A549 (cell line): ENCODE data around the gene YRDC. TPM values are rescaled to one million over a fixed set of nuclear protein-coding genes. Genes with fewer than 3 reads are reported as not detected.

Experiments
- ATAC-seq, 2 experiments: fragments of 200-7000 bp in 1 of 2; fragments of >200 bp in 1 of 2; cut with Nextera tagmentation in 1 of 2; cut with Tn5 transposase in 1 of 2; 3 replicates each; pipeline versions ENCODE4 v1.8.0 to v1.9.1; 2018 to 2020; ENCODE audit warnings: mild to moderate bottlenecking in 1 of 2, moderate library complexity in 1 of 2
- CTCF ChIA-PET: fragments of 300-600 bp; sonication (Branson Sonifier 250); formaldehyde crosslinking; extraction: SDS; loops from one replicate; lab custom pipeline; 2021; ENCODE audit warnings: antibody characterized with exemption, inconsistent platforms; lab: Yijun Ruan, JAX
- POLR2A ChIA-PET: fragments of 350-600 bp; formaldehyde crosslinking; extraction: SDS; loops from one replicate; lab custom pipeline; 2021; ENCODE audit warnings: antibody characterized with exemption, inconsistent platforms; lab: Yijun Ruan, JAX
- DNase-seq, 2 experiments: peaks; one replicate each; pipeline versions ENCODE4 v3.0.0 to v3.0.0-alpha.2; 2011 to 2016; ENCODE audit warnings: low read depth in 1 of 2, low spot score in 1 of 2
- FAIRE-seq: peaks from 2 replicates; lab custom pipeline; 2011; peaks lifted over from hg19 to GRCh38; lab: Jason Lieb, UNC
- H3K27ac ChIP-seq, 2 experiments: fragments of >200 bp; sonication (Bioruptor Twin); formaldehyde crosslinking; 3 replicates each; pipeline ENCODE4 v1.5.1; 2016 to 2017
- H3K4me1 ChIP-seq: fragments of >200 bp; sonication (Bioruptor Twin); formaldehyde crosslinking; 3 replicates; pipeline ENCODE4 v1.6.1; 2016
- H3K4me2 ChIP-seq: fragments of >200 bp; sonication (Bioruptor Twin); formaldehyde crosslinking; 3 replicates; pipeline ENCODE4 v1.6.1; 2016
- H3K4me3 ChIP-seq: fragments of >200 bp; sonication (Bioruptor Twin); formaldehyde crosslinking; 3 replicates; pipeline ENCODE4 v1.5.1; 2016
- H3K9me3 ChIP-seq: fragments of >200 bp; sonication (Bioruptor Twin); formaldehyde crosslinking; 3 replicates; pipeline ENCODE4 v1.6.1; 2016
- BHLHE40 ChIP-seq: IDR thresholded peaks from 2 replicates; pipeline ENCODE4 v1.6.1; 2012; ENCODE audit warnings: low read depth, low read length, inconsistent platforms
- CBX8 ChIP-seq: fragments of 200-600 bp; sonication (generic); IDR thresholded peaks from 2 replicates; pipeline ENCODE4 v1.6.1; 2016
- CEBPB ChIP-seq, 2 experiments: fragments of >200 bp in 1 of 2; sonication (Bioruptor Twin) in 1 of 2; formaldehyde crosslinking in 1 of 2; IDR thresholded peaks; 2 replicates each; pipeline ENCODE4 v1.6.1; 2012 to 2016
- EHF ChIP-seq: fragments of 250-450 bp; sonication (Bioruptor Pico); IDR thresholded peaks from 2 replicates; pipeline ENCODE4 v1.5.0; 2020; ENCODE audit warnings: mild to moderate bottlenecking
- ELK1 ChIP-seq: fragments of 150-350 bp; IDR thresholded peaks from 2 replicates; pipeline ENCODE4 v1.6.1; 2014; ENCODE audit warnings: low read depth, mild to moderate bottlenecking, low read length
- EP300 ChIP-seq, 2 experiments: fragments of >200 bp; sonication (Bioruptor Twin); formaldehyde crosslinking; IDR thresholded peaks; 2 replicates in 1 of 2; 3 replicates in 1 of 2; pipeline ENCODE4 v1.6.1; 2016 to 2017
- FOSB ChIP-seq: fragments of 250-450 bp; sonication (Bioruptor Pico); IDR thresholded peaks from 2 replicates; pipeline ENCODE4 v1.5.0; 2020; ENCODE audit warnings: mild to moderate bottlenecking, moderate library complexity
- HES2 ChIP-seq: fragments of >200 bp; sonication (Bioruptor Twin); formaldehyde crosslinking; IDR thresholded peaks from 2 replicates; pipeline ENCODE4 v1.6.1; 2016
- HOXA7 ChIP-seq: fragments of 250-450 bp; sonication (Bioruptor Pico); IDR thresholded peaks from 2 replicates; pipeline ENCODE4 v1.5.0; 2020; ENCODE audit warnings: mild to moderate bottlenecking, moderate library complexity
- MYC ChIP-seq: IDR thresholded peaks from 2 replicates; pipeline ENCODE4 v1.6.1; 2012; ENCODE audit warnings: mild to moderate bottlenecking, inconsistent platforms, low read length, improper control_type of control experiment, borderline replicate concordance
- NR3C1 ChIP-seq: fragments of >200 bp; sonication (Bioruptor Twin); formaldehyde crosslinking; IDR thresholded peaks from 3 replicates; pipeline ENCODE4 v1.6.1; 2017
- PHF8 ChIP-seq: fragments of 200-600 bp; sonication (generic); IDR thresholded peaks from 2 replicates; pipeline ENCODE4 v1.6.1; 2016; ENCODE audit warnings: low read depth, mild to moderate bottlenecking, antibody characterized with exemption, moderate library complexity, borderline replicate concordance
- POLR2AphosphoS2 ChIP-seq: conservative IDR thresholded peaks from 2 replicates; pipeline ENCODE4 v1.6.1; 2012; ENCODE audit warnings: low read length, improper control_type of control experiment, inconsistent platforms
- RAD21 ChIP-seq, 2 experiments: fragments of >200 bp in 1 of 2; sonication (Bioruptor Twin) in 1 of 2; formaldehyde crosslinking in 1 of 2; IDR thresholded peaks in 1 of 2; conservative IDR thresholded peaks in 1 of 2; 2 replicates in 1 of 2; 3 replicates in 1 of 2; pipeline ENCODE4 v1.6.1; 2012 to 2018; ENCODE audit warnings: inconsistent platforms in 1 of 2
- SMC3 ChIP-seq: fragments of >200 bp; sonication (Bioruptor Twin); formaldehyde crosslinking; IDR thresholded peaks from 3 replicates; pipeline ENCODE4 v1.6.1; 2018; ENCODE audit warnings: inconsistent platforms
- TP53 ChIP-seq: fragments of 250-450 bp; sonication (Bioruptor Pico); IDR thresholded peaks from 2 replicates; pipeline ENCODE4 v1.5.0; 2021; ENCODE audit warnings: mild to moderate bottlenecking, moderate library complexity
- ZSCAN20 ChIP-seq: fragments of 250-450 bp; sonication (Bioruptor Pico); IDR thresholded peaks from 2 replicates; pipeline ENCODE4 v1.8.0; 2022; ENCODE audit warnings: mild to moderate bottlenecking, moderate library complexity
- WGBS: methylation state at CpG from one replicate; pipeline ENCODE4 v1.1.6; 2017; ENCODE audit errors: missing lambda C conversion rate; 5-methylcytosine and 5-hydroxymethylcytosine counted together
- polyA plus RNA-seq, 4 experiments: library from polyadenylated mRNA; depleted of rRNA in 3 of 4; stranded (reverse); fragments of >200 nt; fragmentation: RNase III in 1 of 4; extraction: RNeasy Plus Mini Kit Qiagen cat#74134 plus additional on column Dnase treatment in 1 of 4; gene quantifications; 2 replicates in 3 of 4; 3 replicates in 1 of 4; pipeline ENCODE4 v1.2.3, GENCODE V29; 2011 to 2017
- TF ChIP-seq, protein P1 (sequence below): fragments of 200-600 bp; sonication (generic); IDR thresholded peaks from 2 replicates; pipeline ENCODE4 v1.6.1; 2016; ENCODE audit warnings: antibody characterized with exemption, mild to moderate bottlenecking, moderate library complexity

Gene YRDC
- polyA plus RNA-seq, 2 of the 4 experiments (the other 2 are of a cell fraction) = 12.3 to 21.0 TPM

DNA sequence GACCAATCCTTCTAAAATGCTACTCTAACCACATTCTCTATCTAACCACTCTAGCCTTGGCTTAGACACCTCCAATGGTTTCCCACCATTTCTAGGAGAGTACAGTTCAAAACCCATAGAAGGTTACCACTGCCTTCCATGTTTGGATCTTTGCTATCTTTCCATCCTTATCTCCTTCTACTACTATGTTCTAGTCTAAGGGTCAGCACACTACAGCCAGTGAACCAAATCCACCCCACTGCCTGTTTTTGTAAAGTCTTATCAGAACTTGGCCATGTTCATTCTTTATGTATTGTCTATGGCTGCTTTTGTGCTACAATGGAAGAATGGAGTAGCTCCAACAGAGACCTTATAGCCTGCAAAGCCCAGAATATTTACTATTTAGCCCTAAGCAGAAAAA is 45.1 kb upstream of the YRDC start (continued):
- TF ChIP-seq HES2 = no peak
- no peak for TF ChIP-seq ZSCAN20 (CRISPR knock-in tag)
- no peak for TF ChIP-seq ELK1
- TF ChIP-seq BHLHE40 = no peak
- TF ChIP-seq EHF (CRISPR knock-in tag) = no peak
- TF ChIP-seq PHF8 = no peak
- no peak for TF ChIP-seq MYC
- no peak for TF ChIP-seq TP53
- TF ChIP-seq, all 56 proteins: peak for 0

GRCh38 chr1:37851782-37852210 is 43.8 kb upstream of the YRDC start:
- FAIRE-seq = no peak

DNA sequence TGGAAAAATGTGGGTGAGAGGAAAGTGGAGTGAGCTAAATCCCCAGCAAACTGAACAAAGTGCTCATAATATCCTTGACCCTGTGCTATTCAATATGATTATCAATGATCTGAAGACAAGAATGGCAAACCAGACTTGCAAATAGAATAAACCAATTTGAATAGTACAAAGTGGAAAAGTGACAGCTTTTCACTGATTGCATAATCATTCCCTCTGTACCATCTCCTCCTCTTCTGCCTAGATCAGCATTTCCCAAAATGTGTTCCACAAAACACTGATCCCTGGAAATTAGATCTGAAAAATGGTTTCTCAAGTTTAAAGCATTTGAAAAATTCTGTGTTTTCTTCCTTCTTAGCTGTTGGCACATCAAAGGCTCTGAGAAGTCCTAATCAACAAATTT is 43.3 kb upstream of the YRDC start:
- no peak for FAIRE-seq
- CTCF ChIA-PET = interaction anchor here (1.2 to 3.1 kb wide), 3 partner anchors 9 to 11 kb away, joined by 3 to 29 read pairs (median 3); partner anchors contain the start of gene MTF1
- 0 out of 4 replicates have a peak, but pooled peaks of 1 of the 2 experiments have one; percentile 22 for TF ChIP-seq CEBPB (IDR thresholded peaks at IDR 0.05)
- TF ChIP-seq EP300 (IDR thresholded peaks at IDR 0.05) = no peak
- TF ChIP-seq, all 56 proteins: peak for 1
- no peaks in the 10 kb centered on the region for H3K4me1 ChIP-seq
- DNase-seq (no peak), ATAC-seq (no peak)
- no peak overlapping the region for H3K27ac ChIP-seq
- H3K4me3 ChIP-seq = no peak overlapping the region
- POLR2A ChIA-PET = interaction anchor here (0.8 kb wide), 1 partner anchor 8 kb away, joined by 3 read pairs; the partner anchor contains the start of gene MTF1
- no peaks in the 10 kb centered on the region for H3K9me3 ChIP-seq
- no peak overlapping the region for H3K4me2 ChIP-seq

More at GRCh38 chr1:37851782-37852210, 43.8 kb upstream of the YRDC start:
- 68% methylated on average over 2 of the region's 2 CpGs for WGBS
- no peak overlapping the region for H3K4me3 ChIP-seq
- H3K4me2 ChIP-seq = no peak overlapping the region
- ATAC-seq (no peak), DNase-seq (no peak)
- H3K27ac ChIP-seq = no peak overlapping the region
- CTCF ChIA-PET = interaction anchor here (1.2 to 3.1 kb wide), 3 partner anchors 8 to 10 kb away, joined by 3 to 29 read pairs (median 3); partner anchors contain the start of gene MTF1
- H3K9me3 ChIP-seq = no peaks in the 10 kb centered on the region
- TF ChIP-seq NR3C1 = no peak
- TF ChIP-seq RAD21 (conservative IDR thresholded peaks at IDR 0.05 in 1 of 2, IDR thresholded peaks at IDR 0.05 in 1 of 2) = no peak
- TF ChIP-seq EP300 (IDR thresholded peaks at IDR 0.05) = no peak
- TF ChIP-seq FOSB (CRISPR knock-in tag) = no peak
- no peak for TF ChIP-seq POLR2AphosphoS2
- TF ChIP-seq HOXA7 (CRISPR knock-in tag) = no peak
- TF ChIP-seq SMC3 = no peak
- TF ChIP-seq CBX8 = no peak
- TF ChIP-seq, protein P1, sequence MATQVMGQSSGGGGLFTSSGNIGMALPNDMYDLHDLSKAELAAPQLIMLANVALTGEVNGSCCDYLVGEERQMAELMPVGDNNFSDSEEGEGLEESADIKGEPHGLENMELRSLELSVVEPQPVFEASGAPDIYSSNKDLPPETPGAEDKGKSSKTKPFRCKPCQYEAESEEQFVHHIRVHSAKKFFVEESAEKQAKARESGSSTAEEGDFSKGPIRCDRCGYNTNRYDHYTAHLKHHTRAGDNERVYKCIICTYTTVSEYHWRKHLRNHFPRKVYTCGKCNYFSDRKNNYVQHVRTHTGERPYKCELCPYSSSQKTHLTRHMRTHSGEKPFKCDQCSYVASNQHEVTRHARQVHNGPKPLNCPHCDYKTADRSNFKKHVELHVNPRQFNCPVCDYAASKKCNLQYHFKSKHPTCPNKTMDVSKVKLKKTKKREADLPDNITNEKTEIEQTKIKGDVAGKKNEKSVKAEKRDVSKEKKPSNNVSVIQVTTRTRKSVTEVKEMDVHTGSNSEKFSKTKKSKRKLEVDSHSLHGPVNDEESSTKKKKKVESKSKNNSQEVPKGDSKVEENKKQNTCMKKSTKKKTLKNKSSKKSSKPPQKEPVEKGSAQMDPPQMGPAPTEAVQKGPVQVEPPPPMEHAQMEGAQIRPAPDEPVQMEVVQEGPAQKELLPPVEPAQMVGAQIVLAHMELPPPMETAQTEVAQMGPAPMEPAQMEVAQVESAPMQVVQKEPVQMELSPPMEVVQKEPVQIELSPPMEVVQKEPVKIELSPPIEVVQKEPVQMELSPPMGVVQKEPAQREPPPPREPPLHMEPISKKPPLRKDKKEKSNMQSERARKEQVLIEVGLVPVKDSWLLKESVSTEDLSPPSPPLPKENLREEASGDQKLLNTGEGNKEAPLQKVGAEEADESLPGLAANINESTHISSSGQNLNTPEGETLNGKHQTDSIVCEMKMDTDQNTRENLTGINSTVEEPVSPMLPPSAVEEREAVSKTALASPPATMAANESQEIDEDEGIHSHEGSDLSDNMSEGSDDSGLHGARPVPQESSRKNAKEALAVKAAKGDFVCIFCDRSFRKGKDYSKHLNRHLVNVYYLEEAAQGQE = no peak
- no peak for TF ChIP-seq MYC
- POLR2A ChIA-PET = no interaction called here
- H3K4me1 ChIP-seq = no peaks in the 10 kb centered on the region
